DMS53 (cell line): ENCODE results near the gene ECM2.
A peak's percentile ranks its signal among the peaks of the same experiment; 100 is the strongest.

Experiments
- DNase-seq: peaks from one replicate; lab custom pipeline; 2025; lab: John Stamatoyannopoulos, UW

The ECM2 gene

GRCh38 chr9:92467041-92467440 lies 68.7 kb downstream of the ECM2 start:
- DNase-seq = no peak

DNA sequence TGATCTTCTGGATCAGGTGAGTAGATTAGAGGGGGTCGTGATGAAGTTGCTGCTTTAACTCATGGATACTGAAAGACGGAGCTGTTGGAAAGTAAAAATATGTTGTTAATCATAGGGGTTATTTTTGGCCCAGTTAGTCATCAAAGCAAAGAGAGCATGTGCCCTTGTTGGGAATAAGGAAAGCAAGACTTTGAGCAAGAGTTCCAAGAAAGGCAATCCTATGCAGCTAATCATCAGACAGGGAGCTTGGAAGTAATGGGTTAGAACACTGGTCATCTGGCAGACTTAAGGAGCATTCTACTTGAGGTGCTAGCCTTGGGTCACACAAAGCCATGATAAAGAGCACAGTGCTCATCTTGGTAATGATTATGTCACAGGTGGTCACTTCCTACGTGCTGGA lies 71.8 kb downstream of the ECM2 start:
- DNase-seq = no peak

- DNase-seq = no peak
Measured at GRCh38 chr9:92463387-92463786, 72.4 kb downstream of the ECM2 start.

GRCh38 chr9:92457576-92457975 lies 78.2 kb downstream of the ECM2 start:
- DNase-seq = no peak

DNA sequence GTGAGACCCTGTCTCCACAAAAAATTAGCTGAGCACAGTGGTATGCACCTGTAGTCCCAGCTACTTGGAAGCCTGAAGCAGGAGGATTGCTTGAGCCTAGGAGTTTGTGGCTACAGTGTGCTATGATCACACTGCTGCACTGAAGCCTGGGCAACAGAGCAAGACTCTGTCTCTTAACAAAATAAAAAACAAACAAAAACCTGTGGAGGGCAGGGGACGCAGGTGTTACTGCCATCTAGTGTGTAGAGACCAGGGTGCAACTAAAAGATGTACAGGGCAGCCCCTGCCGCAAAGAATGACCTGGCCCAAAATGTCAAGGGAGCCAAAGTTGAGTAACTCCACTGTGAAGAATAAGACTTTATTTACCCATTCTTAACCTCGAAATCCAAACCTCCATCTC lies 80.6 kb downstream of the ECM2 start:
- peak; percentile 20 for DNase-seq

DNA sequence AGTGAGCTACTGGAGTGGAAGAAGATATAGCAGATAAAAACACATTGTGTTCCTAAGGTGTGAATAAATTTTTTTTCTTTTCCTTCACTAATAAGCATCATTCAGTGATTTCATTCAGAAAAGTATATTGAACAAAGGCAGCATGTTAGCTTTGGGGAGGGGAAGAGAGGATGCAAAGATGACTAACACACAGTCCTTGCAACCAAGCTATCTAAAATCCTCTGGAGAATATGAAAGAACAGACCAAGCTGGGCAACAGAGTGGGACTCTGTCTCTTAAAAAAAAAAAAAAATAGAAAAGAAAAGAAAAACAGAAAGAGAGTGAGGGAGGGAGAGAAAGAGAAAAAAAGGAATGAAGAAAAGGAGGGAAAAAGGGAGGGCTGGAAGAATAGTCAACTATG lies 89.3 kb downstream of the ECM2 start:
- DNase-seq = no peak
